Measurements from ENCODE around the gene TWIST2. TPM values are rescaled to one million over a fixed set of nuclear protein-coding genes. Genes with fewer than 3 reads are reported as not detected.

TWIST2 gene
- polyA plus RNA-seq, 3 donors = 0.43 to 0.49 (median 0.43) TPM

GRCh38 chr2:238816291-238816690, 31.6 kb upstream of the TWIST2 start:
- no peaks in the 10 kb centered on the region for H3K79me2 ChIP-seq (ENCODE audit: insufficient read depth, low read length)
- H3K9me3 Mint-ChIP-seq = peaks cover 0 to 16% (median 6%) of the 10 kb centered on the region in 7 donors
- H3K27ac Mint-ChIP-seq = no peak overlapping the region
- no peaks in the 10 kb centered on the region for H4K20me1 ChIP-seq (ENCODE audit: insufficient read depth, low read length)
- H3K27ac ChIP-seq (ENCODE audit: low read depth in 1 of 2, low read length in 2 of 2) = no peak overlapping the region
- peaks cover 0 to 7% of the 10 kb centered on the region in 2 donors for H3K27me3 ChIP-seq (ENCODE audit: control insufficient read depth in 2 of 2, insufficient read depth in 2 of 2, low read length in 2 of 2)
- no peak for TF ChIP-seq CTCF (IDR thresholded peaks at IDR 0.05)
- no peak overlapping the region for H2AFZ ChIP-seq (ENCODE audit: insufficient read depth, low read depth, low read length, poor library complexity, severe bottlenecking)
- peaks cover 0 to 5% of the 10 kb centered on the region in 2 donors for H3K9me3 ChIP-seq (replicated peaks in 1 of 2; ENCODE audit: control insufficient read depth in 1 of 2, insufficient read depth in 1 of 2, low read length in 2 of 2)
- intact Hi-C loops (cut with micrococcal nuclease) = no loop called here
- H3K36me3 ChIP-seq (replicated peaks in 1 of 2; ENCODE audit: control insufficient read depth in 1 of 2, insufficient read depth in 2 of 2, low read length in 2 of 2) = no peaks in the 10 kb centered on the region
- no peak for DNase-seq
- no peak overlapping the region for H3K4me3 ChIP-seq (replicated peaks in 1 of 3; ENCODE audit: low read depth in 2 of 3, low read length in 3 of 3)
- no peaks in the 10 kb centered on the region for H3K4me1 Mint-ChIP-seq
- H3K4me2 ChIP-seq (replicated peaks; ENCODE audit: extremely low read depth, low read length, poor library complexity, severe bottlenecking) = no peak overlapping the region
- 90% methylated on average over 2 of the region's 2 CpGs for WGBS (ENCODE audit: insufficient coverage)
- no peaks in the 10 kb centered on the region for H3K4me1 ChIP-seq (ENCODE audit: control insufficient read depth in 1 of 2, insufficient read depth in 2 of 2, low read length in 2 of 2)
- H3K36me3 Mint-ChIP-seq = no peaks in the 10 kb centered on the region
- peaks cover 0 to 16% (median 5%) of the 10 kb centered on the region in 3 donors for H3K27me3 Mint-ChIP-seq (ENCODE audit: low read depth in 3 of 3)
- H3K4me3 Mint-ChIP-seq = no peak overlapping the region
- no peak overlapping the region for H3K9ac ChIP-seq (ENCODE audit: insufficient read depth, low read length, poor library complexity, severe bottlenecking)

- H3K9ac ChIP-seq (ENCODE audit: insufficient read depth, low read length, poor library complexity, severe bottlenecking) = no peak overlapping the region
- no peak overlapping the region for H3K4me2 ChIP-seq (replicated peaks; ENCODE audit: extremely low read depth, low read length, poor library complexity, severe bottlenecking)
- H3K27me3 Mint-ChIP-seq (ENCODE audit: low read depth in 3 of 3) = peaks cover 2 to 14% (median 5%) of the 10 kb centered on the region in 3 donors
- H3K27ac ChIP-seq (ENCODE audit: low read depth in 1 of 2, low read length in 2 of 2) = no peak overlapping the region
- TF ChIP-seq CTCF (IDR thresholded peaks at IDR 0.05) = no peak
- H3K9me3 Mint-ChIP-seq = peaks cover 3 to 18% (median 9%) of the 10 kb centered on the region in 7 donors
- H3K27me3 ChIP-seq (ENCODE audit: control insufficient read depth in 2 of 2, insufficient read depth in 2 of 2, low read length in 2 of 2) = peaks cover 0 to 7% of the 10 kb centered on the region in 2 donors
- H3K36me3 ChIP-seq (replicated peaks in 1 of 2; ENCODE audit: control insufficient read depth in 1 of 2, insufficient read depth in 2 of 2, low read length in 2 of 2) = no peaks in the 10 kb centered on the region
- H3K79me2 ChIP-seq (ENCODE audit: insufficient read depth, low read length) = no peaks in the 10 kb centered on the region
- H3K4me1 Mint-ChIP-seq = no peaks in the 10 kb centered on the region
- no peak for DNase-seq
- H3K4me1 ChIP-seq (ENCODE audit: control insufficient read depth in 1 of 2, insufficient read depth in 2 of 2, low read length in 2 of 2) = no peaks in the 10 kb centered on the region
- H3K36me3 Mint-ChIP-seq = no peaks in the 10 kb centered on the region
- no peak overlapping the region for H3K4me3 Mint-ChIP-seq
- no peak overlapping the region for H2AFZ ChIP-seq (ENCODE audit: insufficient read depth, low read depth, low read length, poor library complexity, severe bottlenecking)
- H3K4me3 ChIP-seq (replicated peaks in 1 of 3; ENCODE audit: low read depth in 2 of 3, low read length in 3 of 3) = no peak overlapping the region
- no peak overlapping the region for H3K27ac Mint-ChIP-seq
- no peaks in the 10 kb centered on the region for H4K20me1 ChIP-seq (ENCODE audit: insufficient read depth, low read length)
- H3K9me3 ChIP-seq (replicated peaks in 1 of 2; ENCODE audit: control insufficient read depth in 1 of 2, insufficient read depth in 1 of 2, low read length in 2 of 2) = peaks cover 0 to 10% of the 10 kb centered on the region in 2 donors
- 44% methylated on average over 3 of the region's 5 CpGs for WGBS (ENCODE audit: insufficient coverage)
- intact Hi-C loops (cut with micrococcal nuclease) = no loop called here
These were observed 30.5 kb upstream of the TWIST2 start for GRCh38 chr2:238817382-238817781.

All from CD14-positive monocyte (primary cell).